H1 (cell line): Measurements from ENCODE around the gene IFNG-AS1.

Experiments used
- BRCA1 ChIP-seq: IDR thresholded peaks from 2 replicates; pipeline ENCODE4 v1.6.1; 2012; ENCODE audit warnings: low read depth, low read length, improper control_type of control experiment
- CTCF ChIP-seq, 3 experiments: IDR thresholded peaks; 1 replicate in 2 of 3; 2 replicates in 1 of 3; pipeline versions ENCODE4 v1.5.1 to v1.6.1; 2011; ENCODE audit warnings: low read length in 3 of 3, mild to moderate bottlenecking in 3 of 3, inconsistent platforms in 2 of 3, low read depth in 1 of 3, moderate library complexity in 1 of 3; ENCODE audit not compliant: insufficient read depth in 1 of 3; ENCODE audit errors: control extremely low read depth in 1 of 3
- EGR1 ChIP-seq: IDR thresholded peaks from 2 replicates; pipeline ENCODE4 v1.6.1; 2011; ENCODE audit warnings: low read depth, low read length, borderline replicate concordance
- POLR2A ChIP-seq, 2 experiments: IDR thresholded peaks; 1 replicate in 1 of 2; 2 replicates in 1 of 2; pipeline ENCODE4 v1.6.1; 2011; ENCODE audit warnings: low read depth in 2 of 2, low read length in 2 of 2, mild to moderate bottlenecking in 2 of 2; ENCODE audit errors: control extremely low read depth in 1 of 2
- RNF2 ChIP-seq: fragments of 200-900, 300-1000 bp; sonication (generic); IDR thresholded peaks from 2 replicates; pipeline ENCODE4 v1.7.1; 2016; ENCODE audit warnings: borderline replicate concordance, low read depth, mild to moderate bottlenecking, antibody characterized with exemption, low read length; ENCODE audit not compliant: poor library complexity, severe bottlenecking; ENCODE audit errors: missing control alignments
- SRF ChIP-seq: IDR thresholded peaks from 2 replicates; pipeline ENCODE4 v1.6.1; 2011; ENCODE audit warnings: mild to moderate bottlenecking, low read depth, low read length, moderate library complexity
- TCF12 ChIP-seq: IDR thresholded peaks from 2 replicates; pipeline ENCODE4 v1.6.1; 2011; ENCODE audit warnings: low read depth, mild to moderate bottlenecking, low read length

- no peak for TF ChIP-seq CTCF (IDR thresholded peaks at IDR 0.05; ENCODE audit: control extremely low read depth in 1 of 3, insufficient read depth in 1 of 3, low read depth in 1 of 3, low read length in 3 of 3)
- TF ChIP-seq EGR1: no peak
- TF ChIP-seq RNF2: no peak
- no peak for TF ChIP-seq POLR2A (IDR thresholded peaks at IDR 0.05; ENCODE audit: control extremely low read depth in 1 of 2, low read depth in 2 of 2, low read length in 2 of 2)
- TF ChIP-seq BRCA1: no peak
- TF ChIP-seq SRF: no peak
- TF ChIP-seq TCF12: no peak
Observed at GRCh38 chr12:67964456-67964855, 24.8 kb upstream of the IFNG-AS1 start.
